Activated naive CD8-positive, alpha-beta T cell treated with anti-CD3 and anti-CD28 coated beads, Interleukin-2, amount 10 ng/mL, durations not matched to agents 7 days and 5 days (primary cell): ENCODE measurements around the gene SLC16A7. TPM values are rescaled to one million over a fixed set of nuclear protein-coding genes. Genes with fewer than 3 reads are reported as not detected.

Source experiments
- ATAC-seq: fragments of 150-1000 bp; cut with Tn5 transposase; one replicate; pipeline ENCODE4 v1.10.0; 2021; ENCODE audit warnings: low read depth, moderate library complexity
- POLR2A ChIA-PET: fragments of 350-600 bp; sonication (Branson Sonifier 250); formaldehyde crosslinking; loops from one replicate; lab custom pipeline; 2021; ENCODE audit warnings: antibody characterized with exemption; lab: Charles Lee
- DNase-seq: peaks from one replicate; pipeline ENCODE4 v3.0.0; 2021
- H3K27ac Mint-ChIP-seq: one replicate; pipeline ENCODE4 v1.8.0; 2022; ENCODE audit warnings: mild to moderate bottlenecking, mixed read lengths
- H3K27me3 Mint-ChIP-seq: one replicate; pipeline ENCODE4 v1.8.0; 2022; ENCODE audit warnings: mild to moderate bottlenecking, moderate library complexity, mixed read lengths
- H3K36me3 Mint-ChIP-seq: one replicate; pipeline ENCODE4 v1.8.0; 2021; ENCODE audit warnings: mild to moderate bottlenecking, mixed read lengths
- H3K4me1 Mint-ChIP-seq: one replicate; pipeline ENCODE4 v1.8.0; 2021; ENCODE audit warnings: mixed read lengths
- H3K4me3 Mint-ChIP-seq: one replicate; pipeline ENCODE4 v1.8.0; 2022; ENCODE audit warnings: mild to moderate bottlenecking, moderate library complexity, mixed read lengths
- H3K9me3 Mint-ChIP-seq: one replicate; pipeline ENCODE4 v1.8.0; 2021; ENCODE audit warnings: mixed read lengths
- total RNA-seq, 2 experiments: library from RNA; stranded (reverse); gene quantifications; one replicate each; pipeline ENCODE4 v1.2.3, GENCODE V29; 2021

Gene SLC16A7
- total RNA-seq, 2 experiments from 2014 or later = 39.7 to 42.4 TPM

DNA sequence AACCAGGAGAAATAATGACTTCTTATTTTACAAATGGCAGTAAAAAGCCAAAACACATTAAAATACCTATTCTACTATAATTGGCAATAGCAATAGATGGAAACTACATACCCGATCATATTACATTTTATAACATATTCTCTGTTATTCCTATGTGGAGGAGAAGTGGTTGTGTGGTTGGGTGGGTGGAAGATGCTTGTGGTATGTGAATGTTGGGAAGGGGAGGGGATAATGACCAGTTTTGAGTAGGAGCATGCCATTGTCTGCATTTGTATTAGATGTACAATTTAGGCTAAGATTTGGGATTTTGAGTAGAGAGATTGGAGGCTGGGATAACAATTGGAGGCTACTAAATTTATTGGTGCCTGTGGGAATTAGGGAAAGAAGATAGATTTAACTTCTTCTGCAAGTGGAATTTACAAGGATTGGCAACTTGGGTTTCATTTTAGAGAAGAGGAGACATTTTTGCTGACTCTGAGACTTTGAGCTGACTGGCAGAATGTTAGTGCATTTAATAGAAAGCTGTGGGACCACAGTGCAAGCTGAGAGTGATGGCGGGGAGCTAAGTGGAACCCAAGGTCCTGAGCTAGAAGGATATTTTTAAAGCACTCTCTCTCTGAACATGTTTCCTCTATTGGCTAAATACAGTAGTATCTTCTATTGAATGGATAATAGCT is 65.2 kb downstream of the SLC16A7 start:
- DNase-seq (no peak), ATAC-seq (no peak)
- no peaks in the 10 kb centered on the region for H3K4me1 Mint-ChIP-seq
- no peak overlapping the region for H3K4me3 Mint-ChIP-seq
- no peaks in the 10 kb centered on the region for H3K27me3 Mint-ChIP-seq
- peaks cover 3% of the 10 kb centered on the region for H3K9me3 Mint-ChIP-seq
- POLR2A ChIA-PET = no interaction called here
- no peak overlapping the region for H3K27ac Mint-ChIP-seq
- H3K36me3 Mint-ChIP-seq = peaks cover 13% of the 10 kb centered on the region

DNA sequence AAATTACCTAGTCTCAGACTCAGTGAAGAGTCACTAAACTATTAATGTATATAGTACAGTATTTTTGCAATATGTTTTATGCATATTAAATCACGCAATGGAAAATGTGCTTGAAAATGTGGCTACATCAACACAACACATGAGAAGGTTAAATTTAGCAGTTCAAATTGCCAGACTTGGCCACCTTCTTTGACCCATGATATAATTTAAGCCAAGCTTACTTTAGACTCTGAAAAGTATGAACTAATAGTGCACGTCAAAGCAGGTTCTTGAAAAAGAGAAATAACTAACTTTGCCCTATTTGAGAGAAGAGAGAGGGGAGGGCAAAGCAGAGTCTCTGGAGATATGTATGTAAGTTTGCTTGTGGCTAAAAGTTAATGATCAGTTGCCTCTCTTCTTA is 68.7 kb downstream of the SLC16A7 start:
- no peak for ATAC-seq
- Mint-ChIP-seq H3K36me3 (peaks cover 28% of the 10 kb centered on the region), H3K4me1 (no peaks in the 10 kb centered on the region), H3K27ac (no peak overlapping the region), H3K9me3 (peaks cover 13% of the 10 kb centered on the region), H3K27me3 (no peaks in the 10 kb centered on the region), H3K4me3 (no peak overlapping the region)
- POLR2A ChIA-PET = no interaction called here
- DNase-seq = no peak

DNA sequence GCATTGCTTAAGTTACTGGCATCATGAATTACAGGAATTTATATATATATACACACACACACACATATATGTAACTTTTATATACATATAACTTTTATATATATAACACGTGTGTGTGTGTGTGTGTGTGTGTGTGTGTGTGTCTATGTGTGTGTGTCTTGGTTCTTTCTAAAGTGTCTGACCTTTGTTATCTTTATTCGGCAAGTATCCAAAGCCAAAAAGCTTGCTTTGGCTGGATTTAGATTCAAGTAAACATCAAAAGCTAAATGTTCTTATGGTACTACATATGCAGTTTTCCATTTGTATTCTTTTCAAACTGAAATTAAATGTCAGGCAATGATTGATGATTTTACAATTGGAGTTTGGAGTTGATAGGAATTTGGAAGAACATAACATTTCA is 69.9 kb downstream of the SLC16A7 start:
- Mint-ChIP-seq H3K36me3 (peaks cover 31% of the 10 kb centered on the region), H3K27ac (no peak overlapping the region), H3K9me3 (peaks cover 13% of the 10 kb centered on the region), H3K27me3 (no peaks in the 10 kb centered on the region), H3K4me1 (no peaks in the 10 kb centered on the region), H3K4me3 (no peak overlapping the region)
- DNase-seq (no peak), ATAC-seq (no peak)
- POLR2A ChIA-PET = no interaction called here

DNA sequence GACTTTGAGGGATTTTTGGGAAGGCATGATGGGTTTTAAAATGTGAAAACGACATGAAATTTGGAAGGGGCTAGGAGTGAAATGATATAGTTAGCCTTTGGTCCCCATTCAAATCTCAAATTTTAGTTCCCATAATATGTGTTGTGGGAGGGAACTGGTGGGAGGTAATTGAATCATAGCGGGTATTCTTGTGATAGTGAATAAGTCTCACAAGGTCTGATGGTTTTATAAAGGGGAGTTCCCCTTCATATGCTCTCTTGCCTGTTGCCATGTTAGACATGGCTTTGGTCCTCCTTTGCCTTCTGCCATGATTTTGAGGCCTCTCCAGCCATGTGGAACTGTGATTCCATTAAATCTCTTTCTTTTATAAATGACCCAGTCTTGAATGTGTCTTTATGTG is 72.8 kb downstream of the SLC16A7 start:
- no peak for ATAC-seq
- peaks cover 13% of the 10 kb centered on the region for H3K9me3 Mint-ChIP-seq
- H3K27me3 Mint-ChIP-seq = no peaks in the 10 kb centered on the region
- POLR2A ChIA-PET = no interaction called here
- H3K4me3 Mint-ChIP-seq = no peak overlapping the region
- H3K27ac Mint-ChIP-seq = no peak overlapping the region
- H3K4me1 Mint-ChIP-seq = no peaks in the 10 kb centered on the region
- no peak for DNase-seq
- H3K36me3 Mint-ChIP-seq = peaks cover 31% of the 10 kb centered on the region

DNA sequence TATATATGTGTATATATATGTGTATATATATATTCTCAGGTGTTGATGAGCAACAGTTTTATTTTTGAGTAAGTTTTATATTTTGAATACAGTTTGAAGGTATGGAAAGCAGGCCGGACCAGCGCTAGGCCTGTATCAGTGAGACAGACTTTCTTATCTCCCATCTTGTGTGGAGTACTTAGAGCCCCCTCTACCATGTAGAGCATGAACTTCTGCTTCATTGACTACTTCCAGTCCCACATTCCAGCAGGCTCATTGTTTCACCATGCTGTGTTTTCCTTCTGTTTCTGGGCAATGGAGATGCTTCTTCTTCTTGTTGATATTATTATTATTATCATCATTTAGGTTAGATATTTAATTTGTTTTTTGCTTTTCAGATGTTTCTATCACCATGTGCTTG is 76.4 kb downstream of the SLC16A7 start:
- no peaks in the 10 kb centered on the region for H3K4me1 Mint-ChIP-seq
- no peak overlapping the region for H3K27ac Mint-ChIP-seq
- no peaks in the 10 kb centered on the region for H3K27me3 Mint-ChIP-seq
- POLR2A ChIA-PET = no interaction called here
- no peak overlapping the region for H3K4me3 Mint-ChIP-seq
- ATAC-seq = no peak
- H3K36me3 Mint-ChIP-seq = peaks cover 21% of the 10 kb centered on the region
- H3K9me3 Mint-ChIP-seq = peaks cover 5% of the 10 kb centered on the region
- no peak for DNase-seq

DNA sequence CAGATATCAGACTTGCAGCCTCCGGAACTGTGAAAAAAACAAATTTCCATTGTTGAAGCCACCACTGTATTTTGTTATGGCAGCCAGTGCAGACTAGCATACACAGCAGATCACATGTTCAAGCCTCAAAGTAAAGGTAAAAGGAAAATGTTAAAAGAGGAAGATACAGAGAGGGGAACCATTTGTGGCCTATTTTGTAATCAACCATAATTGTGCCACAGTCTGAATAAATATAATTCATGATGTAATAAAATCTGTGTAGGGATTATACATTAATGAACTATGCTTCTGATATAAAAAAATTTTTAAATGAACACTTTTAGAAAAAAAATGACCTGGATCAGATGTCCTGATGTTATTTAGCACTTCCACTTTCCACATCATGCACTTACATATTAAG is 79.6 kb downstream of the SLC16A7 start:
- Mint-ChIP-seq H3K4me3 (no peak overlapping the region), H3K27ac (no peak overlapping the region), H3K36me3 (peaks cover 27% of the 10 kb centered on the region), H3K4me1 (no peaks in the 10 kb centered on the region), H3K27me3 (no peaks in the 10 kb centered on the region), H3K9me3 (peaks cover 8% of the 10 kb centered on the region)
- no peak for ATAC-seq
- POLR2A ChIA-PET = no interaction called here
- no peak for DNase-seq

DNA sequence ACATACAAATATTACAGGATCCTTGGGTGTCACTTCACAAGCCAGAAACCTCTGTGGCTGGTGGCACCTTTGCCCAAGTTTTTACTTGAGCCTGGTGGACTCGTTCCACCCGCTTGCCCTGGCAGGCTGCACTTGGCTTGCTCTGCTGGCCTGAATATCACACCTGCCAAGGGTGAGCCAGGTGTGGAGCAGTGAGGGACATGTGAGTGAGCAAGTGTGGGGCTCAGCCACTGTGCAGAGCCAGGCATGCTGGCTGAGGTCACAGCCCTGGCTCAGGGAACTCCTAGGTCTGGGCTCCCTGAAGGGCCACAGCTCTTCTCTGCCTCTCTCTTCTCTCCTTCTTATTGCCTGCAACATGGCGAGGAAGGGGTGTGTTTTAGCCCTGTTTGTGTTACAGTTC is 82.0 kb downstream of the SLC16A7 start:
- H3K4me3 Mint-ChIP-seq = no peak overlapping the region
- H3K27me3 Mint-ChIP-seq = no peaks in the 10 kb centered on the region
- no peaks in the 10 kb centered on the region for H3K4me1 Mint-ChIP-seq
- H3K27ac Mint-ChIP-seq = no peak overlapping the region
- DNase-seq (no peak), ATAC-seq (no peak)
- POLR2A ChIA-PET = no interaction called here
- H3K36me3 Mint-ChIP-seq = peaks cover 32% of the 10 kb centered on the region
- peaks cover 8% of the 10 kb centered on the region for H3K9me3 Mint-ChIP-seq

DNA sequence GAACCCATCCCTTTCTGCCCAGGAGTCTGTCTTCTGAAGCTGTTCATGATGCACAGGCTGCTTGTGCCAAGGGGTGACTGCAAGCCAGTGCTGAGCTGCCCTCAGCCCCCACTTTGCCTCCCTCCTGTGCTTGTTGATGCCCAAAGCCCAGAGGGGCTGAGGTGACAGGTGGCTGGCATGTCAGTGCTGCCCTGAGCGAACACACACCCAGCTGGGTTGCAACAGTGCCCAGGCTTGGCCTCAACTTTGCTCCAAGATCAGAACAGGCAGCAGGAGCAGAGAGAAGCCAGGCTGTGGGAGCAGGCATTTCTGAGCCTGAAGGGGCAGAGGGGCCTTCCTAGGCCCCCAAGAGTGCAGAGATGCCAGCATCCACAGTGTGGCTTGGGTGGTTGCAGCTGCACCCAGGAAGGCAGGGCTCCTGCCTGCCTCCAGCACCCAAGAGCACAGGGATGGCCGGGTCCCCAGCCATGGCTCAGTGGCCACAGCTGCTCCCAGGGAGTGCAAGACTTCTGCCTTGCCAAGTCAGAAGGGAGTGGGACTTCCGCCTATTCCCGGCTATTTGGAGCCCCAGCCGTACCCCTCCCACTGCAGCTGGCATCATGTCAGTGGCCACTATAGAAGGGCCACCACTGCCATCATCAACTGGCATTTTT is 83.1 kb downstream of the SLC16A7 start:
- Mint-ChIP-seq H3K9me3 (peaks cover 8% of the 10 kb centered on the region), H3K27ac (no peak overlapping the region), H3K4me1 (no peaks in the 10 kb centered on the region), H3K27me3 (no peaks in the 10 kb centered on the region), H3K4me3 (no peak overlapping the region), H3K36me3 (peaks cover 33% of the 10 kb centered on the region)
- DNase-seq (peak; percentile 19), ATAC-seq (no peak)
- POLR2A ChIA-PET = no interaction called here

DNA sequence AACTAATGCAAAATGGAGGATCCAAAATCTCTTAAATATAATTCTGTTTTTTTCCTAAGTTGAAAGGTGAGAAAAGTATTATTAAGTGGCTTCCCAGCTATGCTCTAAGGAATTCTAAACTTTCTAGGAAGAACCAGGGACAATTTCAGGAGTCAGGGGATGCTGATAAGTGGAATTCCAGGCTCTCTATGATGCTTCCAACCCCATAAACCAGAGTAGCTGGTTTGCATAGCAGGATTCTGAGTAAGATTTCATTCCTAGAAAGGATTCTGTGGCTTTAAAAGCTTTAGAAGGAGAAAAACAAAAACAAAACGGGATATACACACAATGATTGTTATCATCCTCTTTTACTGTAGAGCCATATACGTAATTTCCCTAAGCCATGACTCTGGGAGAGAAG is 93.9 kb downstream of the SLC16A7 start:
- Mint-ChIP-seq H3K4me1 (no peaks in the 10 kb centered on the region), H3K27ac (no peak overlapping the region), H3K9me3 (peaks cover 6% of the 10 kb centered on the region)

DNA sequence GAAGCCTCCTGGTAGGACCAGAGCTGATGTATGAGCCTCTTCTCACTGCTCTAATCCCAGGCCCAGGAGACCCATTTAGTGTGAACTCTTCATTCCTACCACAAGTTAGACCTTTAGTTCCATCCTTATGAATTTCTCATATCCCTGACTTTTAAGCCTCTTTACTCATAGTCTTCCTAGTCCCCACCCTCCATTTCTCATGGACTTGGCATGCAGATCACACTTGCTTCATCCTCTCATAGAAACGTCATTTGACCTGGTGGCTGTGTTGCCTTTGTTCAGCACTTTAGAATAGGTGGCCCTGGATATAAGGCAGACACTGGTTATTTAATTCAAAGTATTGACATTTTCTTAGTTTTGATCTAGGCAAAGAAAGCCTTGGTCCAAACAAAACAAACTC is 99.5 kb downstream of the SLC16A7 start:
- Mint-ChIP-seq H3K4me3 (no peak overlapping the region), H3K27ac (no peak overlapping the region), H3K9me3 (peaks cover 6% of the 10 kb centered on the region), H3K4me1 (no peaks in the 10 kb centered on the region), H3K36me3 (peaks cover 13% of the 10 kb centered on the region), H3K27me3 (no peaks in the 10 kb centered on the region)
- DNase-seq (no peak), ATAC-seq (no peak)
- POLR2A ChIA-PET = no interaction called here

More for the DNA sequence above, 93.9 kb downstream of the SLC16A7 start:
- POLR2A ChIA-PET = no interaction called here
- ATAC-seq (no peak), DNase-seq (no peak)
- Mint-ChIP-seq H3K36me3 (peaks cover 15% of the 10 kb centered on the region), H3K4me3 (no peak overlapping the region), H3K27me3 (no peaks in the 10 kb centered on the region)

DNA sequence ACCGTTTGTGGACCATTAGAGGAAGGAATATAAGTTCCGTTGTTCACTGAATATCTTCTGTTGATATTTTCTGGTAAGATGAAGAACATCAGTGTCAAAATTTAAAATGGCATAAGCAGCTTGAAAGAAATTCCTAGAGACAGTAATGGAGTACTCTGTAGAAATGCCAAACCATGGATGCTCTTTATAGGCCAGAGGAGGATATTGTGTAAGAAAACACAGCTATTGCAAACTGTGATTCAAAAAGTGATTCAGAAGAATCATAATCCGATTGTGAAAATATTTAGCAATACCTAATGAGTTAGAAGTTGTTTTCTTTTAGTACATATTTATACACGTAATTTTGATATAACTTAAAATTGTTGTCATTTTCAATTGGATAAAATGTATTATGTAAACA is 102.8 kb downstream of the SLC16A7 start:
- no peak overlapping the region for H3K4me3 Mint-ChIP-seq
- no peak for DNase-seq
- POLR2A ChIA-PET = no interaction called here
- H3K27ac Mint-ChIP-seq = no peak overlapping the region
- no peak for ATAC-seq
- peaks cover 2% of the 10 kb centered on the region for H3K36me3 Mint-ChIP-seq
- H3K4me1 Mint-ChIP-seq = no peaks in the 10 kb centered on the region
- no peaks in the 10 kb centered on the region for H3K27me3 Mint-ChIP-seq
- no peaks in the 10 kb centered on the region for H3K9me3 Mint-ChIP-seq

DNA sequence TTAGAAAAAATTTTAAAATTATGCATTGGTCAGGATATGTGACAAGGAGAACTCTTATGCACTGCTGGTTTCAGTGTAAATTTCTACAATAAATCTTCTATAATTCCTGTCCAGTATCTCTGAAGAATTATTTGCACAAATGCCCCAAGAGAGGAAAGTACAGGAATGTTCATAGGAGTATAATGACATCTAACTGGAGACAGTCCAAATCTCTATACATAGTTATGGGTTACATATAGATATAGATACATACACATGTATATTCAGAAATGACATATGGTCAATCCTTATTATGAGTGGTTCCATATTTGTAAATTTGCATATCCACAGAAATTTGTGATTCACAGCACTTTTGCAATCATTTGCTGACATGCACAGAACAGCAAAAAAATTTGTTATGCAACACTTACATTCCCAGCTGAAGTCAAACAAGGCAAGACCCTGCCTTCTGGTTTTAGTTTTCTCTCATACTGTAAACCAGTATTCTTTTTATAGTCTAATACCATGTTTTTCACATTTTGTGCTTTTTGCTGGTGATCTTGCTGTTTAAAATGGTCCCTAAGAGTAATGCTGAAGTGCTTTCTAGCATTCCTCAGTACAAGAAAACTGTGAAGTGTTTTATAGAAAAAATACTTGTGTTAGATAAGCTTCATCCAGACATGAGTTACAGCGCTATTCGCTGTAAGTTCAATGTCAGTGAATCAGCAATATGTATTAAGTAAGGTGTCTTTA is 103.8 kb downstream of the SLC16A7 start:
- POLR2A ChIA-PET = no interaction called here
- no peaks in the 10 kb centered on the region for H3K4me1 Mint-ChIP-seq
- ATAC-seq (no peak), DNase-seq (no peak)
- H3K36me3 Mint-ChIP-seq = peaks cover 2% of the 10 kb centered on the region
- H3K27me3 Mint-ChIP-seq = no peaks in the 10 kb centered on the region
- no peak overlapping the region for H3K27ac Mint-ChIP-seq
- no peaks in the 10 kb centered on the region for H3K9me3 Mint-ChIP-seq
- no peak overlapping the region for H3K4me3 Mint-ChIP-seq

DNA sequence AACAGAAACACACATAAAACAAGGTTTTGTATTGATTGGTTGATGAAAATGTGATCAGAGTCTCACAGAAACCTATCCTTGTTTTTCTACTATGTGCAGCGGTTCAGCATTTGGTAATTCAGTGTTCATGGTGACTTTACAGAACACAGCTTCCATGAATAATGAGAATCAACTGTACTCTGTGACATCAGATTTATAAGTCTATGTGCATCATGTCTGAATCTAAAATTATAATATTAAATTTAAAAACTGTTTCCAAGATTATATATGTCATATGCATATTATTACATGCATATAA is 104.3 kb downstream of the SLC16A7 start:
- no peaks in the 10 kb centered on the region for H3K4me1 Mint-ChIP-seq
- no peak overlapping the region for H3K27ac Mint-ChIP-seq
- H3K27me3 Mint-ChIP-seq = no peaks in the 10 kb centered on the region
- H3K9me3 Mint-ChIP-seq = no peaks in the 10 kb centered on the region
- peaks cover 2% of the 10 kb centered on the region for H3K36me3 Mint-ChIP-seq
- POLR2A ChIA-PET = no interaction called here
- ATAC-seq (no peak), DNase-seq (no peak)
- H3K4me3 Mint-ChIP-seq = no peak overlapping the region

DNA sequence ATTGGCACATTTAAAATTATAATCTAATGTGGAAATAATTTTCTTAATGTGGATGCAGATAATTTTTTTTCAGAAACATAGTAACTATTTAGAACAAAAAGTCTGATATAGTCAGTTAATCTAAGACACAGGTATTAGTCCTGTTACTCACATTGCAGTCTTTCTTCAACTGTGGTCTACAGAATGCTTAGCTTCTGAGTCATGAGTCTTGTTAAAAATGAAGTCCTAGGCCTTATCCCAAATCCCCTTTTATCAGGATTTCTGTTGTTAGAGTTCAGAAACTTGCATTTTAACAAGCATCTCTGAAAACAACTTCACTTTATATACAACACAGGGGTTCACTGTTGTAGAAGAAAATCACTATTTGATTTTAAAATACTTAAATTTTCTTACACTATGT is 112.2 kb downstream of the SLC16A7 start:
- H3K4me3 Mint-ChIP-seq = no peak overlapping the region
- DNase-seq = no peak
- no peak for ATAC-seq
- H3K27me3 Mint-ChIP-seq = no peaks in the 10 kb centered on the region
- H3K4me1 Mint-ChIP-seq = peaks cover 2% of the 10 kb centered on the region
- POLR2A ChIA-PET = no interaction called here
- no peaks in the 10 kb centered on the region for H3K9me3 Mint-ChIP-seq
- peaks cover 25% of the 10 kb centered on the region for H3K36me3 Mint-ChIP-seq
- H3K27ac Mint-ChIP-seq = no peak overlapping the region
